ENCODE data around the gene LYSMD1.

- TF ChIP-seq POLR2AphosphoS5 (IDR thresholded peaks at IDR 0.05), result no peak
- no peak for TF ChIP-seq POLR2A (IDR thresholded peaks at IDR 0.05)
Observed at GRCh38 chr1:151165281-151165737, 393 bp downstream of the LYSMD1 start.
